Kidney capillary endothelial cell (primary cell): ENCODE results near the gene TWF2.

Experiments
- DNase-seq: peaks from one replicate; pipeline ENCODE4 v3.0.0-alpha.2; 2018; ENCODE audit warnings: low spot score

TWF2 gene

GRCh38 chr3:52202384-52203077 is 36.4 kb downstream of the TWF2 start:
- DNase-seq: no peak

DNA sequence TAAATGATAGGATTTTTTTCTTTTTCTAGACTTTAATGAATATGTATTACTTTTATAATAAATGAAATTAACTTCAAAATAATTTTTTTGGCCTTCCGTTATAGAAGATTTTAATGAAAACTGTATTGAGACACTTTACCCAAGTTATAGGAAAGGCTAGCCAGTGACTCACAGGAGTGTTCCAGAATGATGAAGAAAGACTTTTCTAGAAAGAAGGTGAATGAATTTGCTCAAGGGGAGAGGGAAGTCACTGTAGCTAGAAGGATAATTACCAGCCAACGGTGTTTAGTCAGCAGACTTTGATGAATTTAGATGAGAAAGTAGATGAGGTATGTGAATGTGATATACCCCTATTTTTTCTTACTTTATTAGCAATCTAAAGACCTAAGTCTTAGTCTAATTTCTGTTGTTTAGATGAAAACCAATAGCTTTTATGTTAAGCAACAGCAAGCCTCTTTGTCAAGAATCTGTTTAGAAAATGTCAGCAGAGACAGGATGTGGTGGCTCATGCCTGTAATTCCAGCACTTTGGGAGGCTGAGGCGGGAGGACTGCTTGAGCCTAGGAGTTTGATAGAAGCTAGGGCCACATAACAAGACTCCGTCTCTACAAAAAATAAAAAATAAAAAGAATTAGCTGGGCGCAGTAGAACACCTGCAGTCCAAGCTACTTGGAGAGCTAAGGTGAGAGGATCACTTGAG is 37.8 kb downstream of the TWF2 start:
- no peak for DNase-seq

GRCh38 chr3:52198643-52199608 is 40.0 kb downstream of the TWF2 start:
- no peak for DNase-seq

DNA sequence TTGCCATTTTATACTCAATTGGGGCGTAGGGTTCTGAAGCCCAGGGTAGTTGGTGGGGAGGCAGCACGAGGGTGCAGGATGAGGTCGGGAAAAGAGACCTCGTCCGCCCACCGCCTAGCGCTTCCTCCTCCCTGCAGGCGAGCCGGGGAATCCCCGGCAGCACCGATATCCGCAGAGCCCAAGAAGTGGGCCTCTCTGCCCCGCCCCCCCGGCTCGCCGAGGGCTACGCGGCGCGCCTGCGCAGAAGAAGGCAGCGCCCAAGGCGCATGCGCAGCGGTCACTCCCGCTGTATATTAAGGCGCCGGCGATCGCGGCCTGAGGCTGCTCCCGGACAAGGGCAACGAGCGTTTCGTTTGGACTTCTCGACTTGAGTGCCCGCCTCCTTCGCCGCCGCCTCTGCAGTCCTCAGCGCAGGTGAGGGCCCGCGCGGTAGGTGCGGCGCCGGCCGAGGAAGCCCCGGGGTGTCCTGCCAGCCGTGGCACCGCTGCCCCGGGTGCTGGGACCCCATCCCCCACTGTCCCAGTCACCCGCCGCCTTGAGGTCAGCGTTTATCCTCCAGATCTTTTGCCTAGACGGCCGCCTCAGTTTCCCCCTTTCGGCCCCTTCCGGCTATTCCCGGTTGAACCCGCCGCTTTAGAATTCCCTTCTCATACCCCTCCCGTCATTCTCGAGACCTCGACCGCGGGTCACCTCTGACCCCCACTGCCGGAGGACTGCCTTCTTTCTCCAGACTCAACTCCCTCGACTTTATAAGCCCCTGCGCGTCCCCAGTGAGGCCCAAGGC is 40.9 kb downstream of the TWF2 start, which contains the start of gene ALAS1:
Gene ALAS1 (plus strand): TSS at position 319 of the 784 bp plus-strand sequence. CDS start 1,082 bp downstream, outside the sequence.
- DNase-seq: peak; percentile 85

GRCh38 chr3:52197499-52197841 is 41.5 kb downstream of the TWF2 start:
- DNase-seq: no peak

GRCh38 chr3:52196977-52197376 is 42.0 kb downstream of the TWF2 start:
- DNase-seq: no peak

DNA sequence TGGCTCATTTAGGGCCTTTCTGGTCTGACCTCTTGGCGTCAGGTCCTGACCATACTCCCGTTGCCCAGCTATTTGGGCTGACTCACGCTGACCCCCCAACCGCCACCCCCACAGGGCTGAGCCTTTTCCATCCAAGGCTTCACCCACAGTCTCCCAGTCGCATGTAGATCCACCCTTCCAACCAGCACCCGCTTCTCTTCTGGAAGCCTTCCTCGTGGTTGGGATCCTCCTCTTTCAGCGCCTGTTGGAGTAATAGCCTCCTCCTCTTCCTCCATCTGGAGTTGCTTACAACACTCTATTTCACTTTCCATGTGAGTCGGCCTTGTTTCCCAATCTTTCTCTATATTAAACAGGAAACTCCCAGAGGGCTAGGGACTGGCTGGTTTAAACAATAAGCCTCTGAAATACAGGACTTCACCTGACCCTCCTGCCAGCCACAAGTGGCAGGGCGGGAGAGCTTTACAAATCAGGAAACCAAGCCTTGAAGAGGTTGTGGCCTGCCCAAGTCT is 43.1 kb downstream of the TWF2 start:
- no peak for DNase-seq

- no peak for DNase-seq
Observed at GRCh38 chr3:52195291-52195597, 43.7 kb downstream of the TWF2 start.

- no peak for DNase-seq
Observed at GRCh38 chr3:52194485-52195290, 44.3 kb downstream of the TWF2 start.

GRCh38 chr3:52193065-52193464 is 45.9 kb downstream of the TWF2 start:
- DNase-seq: no peak

GRCh38 chr3:52191663-52192062 is 47.3 kb downstream of the TWF2 start:
- no peak for DNase-seq

DNA sequence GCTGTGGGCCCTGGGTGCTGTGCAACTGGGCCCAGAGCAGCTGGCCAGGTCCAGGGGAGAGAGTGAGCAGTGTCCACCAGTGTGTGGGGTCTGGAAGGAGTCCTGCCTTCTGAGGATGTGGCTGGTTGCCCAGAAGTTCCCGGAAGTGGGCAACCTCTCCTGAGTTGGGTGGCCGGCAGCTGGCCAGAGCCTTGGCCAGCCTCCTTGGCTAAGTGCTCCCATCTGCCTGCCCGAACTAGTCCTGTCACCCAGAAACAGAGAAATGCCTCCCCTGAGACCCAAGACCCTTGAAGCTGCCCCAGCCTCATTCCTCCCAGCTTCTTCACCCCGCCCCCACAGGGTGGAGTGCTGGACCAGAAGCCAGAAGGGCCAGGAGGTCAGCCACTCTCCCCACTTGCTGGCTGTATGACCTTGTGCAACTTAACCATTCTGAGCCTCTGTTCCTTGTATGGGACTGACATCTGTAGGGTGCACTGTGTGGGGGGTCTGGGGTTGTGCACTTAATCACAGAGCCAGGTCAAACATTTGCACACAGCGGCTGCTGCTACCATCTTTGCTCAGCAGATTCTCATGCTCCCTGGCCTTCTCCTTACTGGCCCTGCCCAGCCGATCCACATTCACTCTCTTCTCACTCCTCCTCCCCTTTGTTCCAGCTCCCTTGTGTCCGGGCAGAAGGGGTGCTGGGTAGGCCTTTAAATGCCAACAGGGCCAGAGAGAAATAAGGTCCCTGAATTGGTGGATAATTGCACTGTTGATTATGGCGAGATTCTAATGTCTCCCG is 48.5 kb downstream of the TWF2 start:
- no peak for DNase-seq

- no peak for DNase-seq
Observed at GRCh38 chr3:52188556-52188955, 50.4 kb downstream of the TWF2 start.

- DNase-seq: no peak
Observed at GRCh38 chr3:52186729-52187128, 52.2 kb downstream of the TWF2 start.

DNA sequence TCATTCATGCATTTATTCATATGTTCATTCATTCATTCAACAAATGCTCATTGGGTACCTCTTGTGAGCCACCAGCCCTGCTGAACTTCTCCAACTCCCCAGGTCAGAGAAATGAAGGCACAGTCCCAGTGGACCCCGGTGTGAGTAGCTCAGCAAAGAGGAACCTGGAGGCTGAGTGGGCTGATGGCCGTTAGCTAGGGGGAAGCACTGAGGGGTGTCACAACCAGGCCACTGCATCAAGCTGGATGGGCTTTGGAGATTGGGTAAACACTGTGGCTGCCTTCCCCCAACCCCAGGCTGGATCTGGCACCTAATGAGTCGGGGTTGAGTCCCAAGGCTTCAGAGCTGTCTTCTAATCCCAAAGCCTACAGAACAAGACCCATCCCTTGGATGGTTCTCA is 53.1 kb downstream of the TWF2 start:
- no peak for DNase-seq

DNA sequence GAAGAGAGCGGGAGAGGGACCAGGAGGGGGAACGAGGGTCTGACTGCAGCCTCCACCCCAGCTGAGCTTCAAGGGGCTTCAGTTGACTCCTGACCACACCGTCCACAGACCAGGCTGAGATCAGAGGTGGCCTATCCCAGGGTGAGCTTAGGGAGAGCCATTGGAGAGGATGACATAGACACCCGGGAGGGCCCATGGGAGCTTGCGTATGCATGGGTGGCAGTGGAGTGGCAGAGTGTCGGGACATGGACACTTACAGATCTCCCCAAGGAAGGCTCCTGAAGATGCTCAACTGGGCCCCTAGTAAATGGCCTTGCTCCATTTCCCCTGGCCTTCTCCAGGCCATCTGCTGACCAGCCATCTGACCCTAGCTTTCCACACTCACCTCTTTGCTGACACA is 53.6 kb downstream of the TWF2 start:
- no peak for DNase-seq

DNA sequence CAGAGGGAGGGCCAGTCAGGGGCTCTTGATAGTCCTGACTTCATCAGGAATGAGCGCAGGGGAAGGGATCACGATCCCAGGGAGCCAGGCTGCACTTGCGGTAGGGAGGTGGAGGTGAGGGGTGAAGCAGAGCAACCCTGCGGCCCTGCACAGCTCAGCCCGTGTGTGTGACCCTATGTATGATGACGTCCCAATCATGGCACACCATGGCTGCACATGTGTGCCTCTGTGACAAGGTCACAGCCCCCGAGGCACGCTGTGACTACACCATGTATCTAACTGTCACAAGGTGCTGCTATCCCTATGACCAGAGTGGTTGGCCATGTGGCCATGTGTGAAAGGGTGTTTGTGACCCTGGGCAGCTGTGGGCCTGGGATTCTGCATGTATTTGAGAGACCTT is 54.3 kb downstream of the TWF2 start:
- DNase-seq: no peak

DNA sequence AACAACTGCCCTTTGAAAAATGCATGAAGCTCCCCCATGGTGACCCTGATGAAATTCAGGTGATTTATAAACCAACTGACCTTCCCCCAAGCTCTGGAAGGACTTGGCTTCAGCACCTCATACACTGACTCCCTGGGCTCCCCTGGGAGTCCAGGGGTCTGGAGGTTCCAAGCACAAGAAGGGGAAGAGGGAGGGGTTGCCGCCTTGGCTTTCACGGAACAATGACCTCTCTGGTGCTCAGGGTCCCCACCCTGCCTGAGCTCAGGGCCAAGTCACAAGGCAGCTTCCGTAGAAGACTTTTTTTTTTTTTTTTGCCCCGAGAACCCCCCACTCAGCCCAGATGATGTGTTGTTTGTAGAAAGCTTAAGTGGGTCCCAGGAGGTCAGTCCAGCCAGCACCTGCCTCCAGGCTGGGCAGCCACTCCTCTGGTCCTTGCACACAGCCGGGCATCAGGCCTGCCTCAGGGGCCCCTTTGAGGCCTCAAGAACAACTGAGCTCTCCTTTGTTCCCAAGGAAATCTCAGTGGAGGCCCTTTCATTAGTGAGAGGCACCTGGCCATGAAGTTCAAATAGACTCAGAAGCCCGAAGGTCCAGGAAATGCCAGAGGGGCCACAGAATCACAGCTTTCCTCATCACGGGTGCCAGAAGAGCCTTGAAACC is 55.0 kb downstream of the TWF2 start:
- DNase-seq: no peak

DNA sequence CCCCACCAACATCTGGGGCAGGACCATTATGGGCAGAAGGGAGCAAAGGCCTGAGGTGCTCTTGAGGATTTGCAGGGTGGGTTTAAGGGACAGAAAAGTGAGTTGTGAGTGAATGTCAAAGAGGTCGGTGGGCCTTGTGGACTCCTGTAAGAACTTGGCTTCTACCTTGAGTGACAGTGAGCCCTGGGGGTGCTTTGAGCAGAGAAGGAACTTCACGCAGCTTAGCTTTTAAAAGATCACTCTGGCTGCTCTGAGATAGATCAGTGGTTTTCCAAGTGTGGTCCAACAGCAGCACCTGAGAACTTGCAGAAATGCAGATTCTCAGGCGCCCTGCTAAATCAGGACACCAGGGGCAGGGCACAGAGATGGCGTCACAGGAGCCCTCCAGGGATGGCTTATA is 56.3 kb downstream of the TWF2 start:
- DNase-seq: no peak

DNA sequence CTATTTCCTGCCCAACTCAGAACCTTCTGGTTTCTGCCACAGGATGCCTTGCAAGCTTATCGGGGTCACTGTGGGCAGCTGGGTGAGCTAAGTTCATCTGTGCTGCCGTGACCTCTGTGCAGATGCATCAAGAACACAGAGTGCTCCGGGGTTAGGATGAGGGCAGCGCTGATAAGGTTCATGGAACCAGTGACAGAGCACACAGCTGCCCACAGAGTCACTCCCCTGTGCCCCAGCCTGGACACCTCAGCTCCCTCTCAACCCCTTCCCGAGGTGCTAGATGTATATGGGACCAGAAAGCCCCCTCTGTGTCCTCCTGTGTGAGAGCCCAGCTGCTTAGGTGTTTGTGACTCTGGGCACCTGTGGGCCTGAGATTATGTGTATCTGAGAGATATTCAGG is 56.8 kb downstream of the TWF2 start:
- no peak for DNase-seq
